ENCODE results near the gene MALAT1.

GRCh38 chr11:65551572-65552387 is 52.9 kb downstream of the MALAT1 start:
- TF ChIP-seq GATA1 (IDR thresholded peaks at IDR 0.05; ENCODE audit: low read depth, low read length) (no peak), POLR2A (IDR thresholded peaks at IDR 0.05; ENCODE audit: low read length) (no peak)

Data from erythroblast (primary cell).